GM12892 (cell line): Measurements from ENCODE around the gene MAGI2.

ENCODE experiments used
- POLR2A ChIP-seq: IDR thresholded peaks from 2 replicates; pipeline ENCODE4 v1.6.1; 2011; ENCODE audit warnings: low read depth, low read length, control low read depth
- POLR2AphosphoS5 ChIP-seq: IDR thresholded peaks from 2 replicates; pipeline ENCODE4 v1.6.1; 2011; ENCODE audit warnings: low read depth, low read length, control low read depth

DNA sequence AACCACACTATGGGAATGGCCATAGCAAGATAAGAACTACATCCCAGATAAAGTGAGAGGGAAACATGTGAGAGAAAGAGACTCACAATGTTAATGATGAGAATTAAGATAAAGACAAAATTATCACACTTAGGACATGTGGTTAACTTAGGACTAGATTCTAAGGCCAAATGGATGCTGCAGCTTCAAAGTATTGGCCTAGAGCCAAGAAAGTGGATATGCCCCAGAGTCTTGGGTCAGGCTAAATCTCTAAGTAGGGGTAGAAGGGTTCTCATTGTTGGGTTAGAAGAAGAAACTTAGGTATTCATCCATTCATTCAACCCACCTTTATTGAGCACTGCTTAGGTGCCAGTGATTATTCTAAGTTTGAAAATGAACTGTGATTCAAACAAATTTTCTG, 836.9 kb downstream of the MAGI2 start:
- TF ChIP-seq POLR2AphosphoS5 (no peak), POLR2A (no peak)
